MM.1S (cell line): ENCODE measurements around the gene GRID2IP.

Experiments used
- DNase-seq: peaks from one replicate; pipeline ENCODE4 v3.0.0-alpha.2; 2015
- H2AFZ ChIP-seq: fragments of 300-600 bp; sonication (generic); 2 replicates; pipeline ENCODE4 v1.6.0; 2016; ENCODE audit warnings: antibody characterized with exemption, low read length
- H3F3A ChIP-seq: fragments of 300-600 bp; sonication (generic); 2 replicates; pipeline ENCODE4 v1.6.1; 2016; ENCODE audit warnings: mild to moderate bottlenecking, antibody characterized with exemption, low read length, moderate library complexity, mixed read lengths; ENCODE audit not compliant: insufficient read depth
- H3K27ac ChIP-seq: fragments of 300-600 bp; sonication (generic); 2 replicates; pipeline ENCODE4 v1.5.1; 2016; ENCODE audit warnings: mild to moderate bottlenecking, low read length
- H3K27me3 ChIP-seq: fragments of 300-600 bp; sonication (generic); replicated peaks from 2 replicates; pipeline ENCODE4 v1.6.0; 2016; ENCODE audit warnings: low read length; ENCODE audit not compliant: insufficient read depth
- H3K36me3 ChIP-seq: fragments of 300-600 bp; sonication (generic); replicated peaks from 2 replicates; pipeline ENCODE4 v1.6.1; 2016; ENCODE audit warnings: mild to moderate bottlenecking, low read length, mixed read lengths; ENCODE audit not compliant: insufficient read depth
- H3K4me1 ChIP-seq: fragments of 300-600 bp; sonication (generic); 2 replicates; pipeline ENCODE4 v1.6.1; 2016; ENCODE audit warnings: low read length, mixed read lengths
- H3K4me2 ChIP-seq: fragments of 300-600 bp; sonication (generic); 2 replicates; pipeline ENCODE4 v1.6.0; 2016; ENCODE audit warnings: low read depth, low read length
- H3K4me3 ChIP-seq: fragments of 300-600 bp; sonication (generic); 2 replicates; pipeline ENCODE4 v1.5.1; 2016; ENCODE audit warnings: low read length, mixed read lengths
- H3K79me2 ChIP-seq: fragments of 300-600 bp; sonication (generic); 2 replicates; pipeline ENCODE4 v1.6.1; 2016; ENCODE audit warnings: mixed run types, low read length, mixed read lengths
- H3K9ac ChIP-seq: fragments of 300-600 bp; sonication (generic); 2 replicates; pipeline ENCODE4 v1.6.1; 2016; ENCODE audit warnings: low read length, mixed read lengths
- H3K9me2 ChIP-seq: fragments of 300-600 bp; sonication (generic); replicated peaks from 2 replicates; pipeline ENCODE4 v1.6.1; 2016; ENCODE audit warnings: mild to moderate bottlenecking, low read length, mixed read lengths; ENCODE audit not compliant: insufficient read depth
- H3K9me3 ChIP-seq: fragments of 300-600 bp; sonication (generic); replicated peaks from 2 replicates; pipeline ENCODE4 v1.6.1; 2016; ENCODE audit warnings: mild to moderate bottlenecking, low read length, mixed read lengths; ENCODE audit not compliant: insufficient read depth
- H4K20me1 ChIP-seq: fragments of 300-600 bp; sonication (generic); 2 replicates; pipeline ENCODE4 v1.6.1; 2016; ENCODE audit warnings: mild to moderate bottlenecking, low read length, moderate library complexity, mixed read lengths; ENCODE audit not compliant: insufficient read depth
- CTCF ChIP-seq: fragments of 300-600 bp; sonication (generic); IDR thresholded peaks from 2 replicates; pipeline ENCODE4 v1.5.1; 2016; ENCODE audit warnings: antibody characterized with exemption, low read length, mixed read lengths
- EZH2 ChIP-seq: fragments of 300-600 bp; sonication (generic); optimal IDR thresholded peaks from 2 replicates; pipeline ENCODE3; 2017; ENCODE audit warnings: low read depth, mild to moderate bottlenecking, antibody characterized with exemption, low read length, mixed read lengths
- EZH2phosphoT487 ChIP-seq: fragments of 300-600 bp; sonication (generic); IDR thresholded peaks from 2 replicates; pipeline ENCODE4 v1.6.1; 2018; ENCODE audit warnings: antibody characterized with exemption, low read length

The GRID2IP gene

GRCh38 chr7:6497994-6498393 is 53.3 kb downstream of the GRID2IP start:
- H3K9me2 ChIP-seq = no peaks in the 10 kb centered on the region
- H3K27ac ChIP-seq = no peak overlapping the region
- no peaks in the 10 kb centered on the region for H3K27me3 ChIP-seq
- no peak overlapping the region for H3K4me2 ChIP-seq
- H3K9me3 ChIP-seq = no peaks in the 10 kb centered on the region
- H4K20me1 ChIP-seq = no peaks in the 10 kb centered on the region
- no peaks in the 10 kb centered on the region for H3F3A ChIP-seq
- H3K4me1 ChIP-seq = no peaks in the 10 kb centered on the region
- H2AFZ ChIP-seq = no peak overlapping the region
- no peak overlapping the region for H3K4me3 ChIP-seq
- H3K36me3 ChIP-seq = no peaks in the 10 kb centered on the region
- TF ChIP-seq EZH2 (no peak), CTCF (no peak), EZH2phosphoT487 (no peak)
- no peaks in the 10 kb centered on the region for H3K79me2 ChIP-seq
- DNase-seq = no peak
- H3K9ac ChIP-seq = no peak overlapping the region

GRCh38 chr7:6497637-6497905 is 53.7 kb downstream of the GRID2IP start:
- H3K27me3 ChIP-seq = no peaks in the 10 kb centered on the region
- H3K4me2 ChIP-seq = no peak overlapping the region
- no peaks in the 10 kb centered on the region for H3F3A ChIP-seq
- no peak for DNase-seq
- H3K36me3 ChIP-seq = no peaks in the 10 kb centered on the region
- TF ChIP-seq EZH2phosphoT487 = no peak
- TF ChIP-seq EZH2 = no peak
- TF ChIP-seq CTCF = no peak
- no peaks in the 10 kb centered on the region for H3K79me2 ChIP-seq
- H3K9me3 ChIP-seq = no peaks in the 10 kb centered on the region
- H2AFZ ChIP-seq = no peak overlapping the region
- H3K9ac ChIP-seq = no peak overlapping the region
- H4K20me1 ChIP-seq = no peaks in the 10 kb centered on the region
- H3K9me2 ChIP-seq = no peaks in the 10 kb centered on the region
- H3K27ac ChIP-seq = no peak overlapping the region
- no peaks in the 10 kb centered on the region for H3K4me1 ChIP-seq
- no peak overlapping the region for H3K4me3 ChIP-seq

- Histone ChIP-seq H3K4me2 (no peak overlapping the region), H3K27me3 (no peaks in the 10 kb centered on the region), H3K79me2 (no peaks in the 10 kb centered on the region), H3K4me3 (no peak overlapping the region), H3K4me1 (no peaks in the 10 kb centered on the region), H3K9me3 (no peaks in the 10 kb centered on the region), H3K9ac (no peak overlapping the region), H2AFZ (no peak overlapping the region), H3K9me2 (no peaks in the 10 kb centered on the region), H4K20me1 (no peaks in the 10 kb centered on the region), H3F3A (no peaks in the 10 kb centered on the region), H3K36me3 (no peaks in the 10 kb centered on the region), H3K27ac (no peak overlapping the region)
- TF ChIP-seq EZH2 = no peak
- TF ChIP-seq CTCF = no peak
- TF ChIP-seq EZH2phosphoT487 = no peak
- DNase-seq = no peak
These were observed 54.2 kb downstream of the GRID2IP start for GRCh38 chr7:6496842-6497636.
